WTC11 (cell line): Measurements from ENCODE around the gene NFKBIE. TPM values are rescaled to one million over a fixed set of nuclear protein-coding genes. Genes with fewer than 3 reads are reported as not detected.

Experiments used
- ATAC-seq: fragments of 200-7000 bp; cut with Tn5 transposase; 2 replicates; pipeline ENCODE4 v1.10.0; 2021; ENCODE audit warnings: mild to moderate bottlenecking, moderate library complexity
- CTCF ChIA-PET: fragments of 300-600 bp; sonication (Branson Sonifier 250); formaldehyde crosslinking; loops from one replicate; lab custom pipeline; 2021; ENCODE audit warnings: antibody characterized with exemption; lab: Charles Lee
- POLR2A ChIA-PET: fragments of 350-600 bp; sonication (Branson Sonifier 250); formaldehyde crosslinking; loops from one replicate; lab custom pipeline; 2021; ENCODE audit warnings: antibody characterized with exemption; lab: Charles Lee
- DNase-seq: peaks from one replicate; pipeline ENCODE4 v3.0.0; 2021; ENCODE audit warnings: low spot score
- H3K27ac Mint-ChIP-seq: 2 replicates; pipeline ENCODE4 v1.8.0; 2021; ENCODE audit warnings: mixed read lengths
- H3K27me3 Mint-ChIP-seq: 2 replicates; pipeline ENCODE4 v1.8.0; 2021; ENCODE audit warnings: low read depth, mild to moderate bottlenecking, moderate library complexity, mixed read lengths
- H3K36me3 Mint-ChIP-seq: 2 replicates; pipeline ENCODE4 v1.8.0; 2021; ENCODE audit warnings: mixed read lengths
- H3K4me1 Mint-ChIP-seq: 2 replicates; pipeline ENCODE4 v1.8.0; 2022; ENCODE audit warnings: mixed read lengths
- H3K4me3 Mint-ChIP-seq: 2 replicates; pipeline ENCODE4 v1.8.0; 2021; ENCODE audit warnings: mild to moderate bottlenecking, moderate library complexity, mixed read lengths
- H3K9me3 Mint-ChIP-seq: 2 replicates; pipeline ENCODE4 v1.8.0; 2021; ENCODE audit warnings: mixed read lengths
- AR ChIP-seq: fragments of 250-450 bp; sonication (Bioruptor Pico); IDR thresholded peaks from 2 replicates; pipeline ENCODE4 v1.9.0; 2021; ENCODE audit warnings: mild to moderate bottlenecking
- CBFB ChIP-seq: sonication (generic); formaldehyde crosslinking; IDR thresholded peaks from 2 replicates; pipeline ENCODE4 v1.8.1; 2022; ENCODE audit warnings: mild to moderate bottlenecking, low read depth, missing genetic modification reagents
- CTCF ChIP-seq: fragments of 200-600 bp; IDR thresholded peaks from 2 replicates; pipeline ENCODE4 v1.8.0; 2022; ENCODE audit warnings: antibody characterized with exemption
- E2F5 ChIP-seq: sonication (generic); formaldehyde crosslinking; IDR thresholded peaks from 2 replicates; pipeline ENCODE4 v1.8.1; 2022; ENCODE audit warnings: mild to moderate bottlenecking, moderate library complexity, missing genetic modification reagents
- ELF4 ChIP-seq: sonication (generic); formaldehyde crosslinking; IDR thresholded peaks from 2 replicates; pipeline ENCODE4 v1.8.1; 2022; ENCODE audit warnings: low read depth, mild to moderate bottlenecking, moderate library complexity, missing genetic modification reagents
- FOXJ3 ChIP-seq: sonication (generic); formaldehyde crosslinking; IDR thresholded peaks from 2 replicates; pipeline ENCODE4 v1.9.0; 2021; ENCODE audit warnings: missing genetic modification reagents, mild to moderate bottlenecking, borderline replicate concordance
- GTF2I ChIP-seq: fragments of 250-450 bp; sonication (Bioruptor Pico); conservative IDR thresholded peaks from 2 replicates; pipeline ENCODE4 v1.4.0; 2021; ENCODE audit warnings: mild to moderate bottlenecking
- JAZF1 ChIP-seq: fragments of 250-450 bp; sonication (Bioruptor Pico); IDR thresholded peaks from 2 replicates; pipeline ENCODE4 v1.9.0; 2021; ENCODE audit warnings: moderate library complexity, mild to moderate bottlenecking, inconsistent platforms
- NFE2L1 ChIP-seq: sonication (generic); formaldehyde crosslinking; IDR thresholded peaks from 2 replicates; pipeline ENCODE4 v1.8.1; 2023; ENCODE audit warnings: missing genetic modification reagents
- PREB ChIP-seq: sonication (generic); formaldehyde crosslinking; IDR thresholded peaks from 2 replicates; pipeline ENCODE4 v1.8.1; 2022; ENCODE audit warnings: mild to moderate bottlenecking, missing genetic modification reagents, moderate library complexity, borderline replicate concordance
- SMAD3 ChIP-seq: sonication (generic); formaldehyde crosslinking; IDR thresholded peaks from 2 replicates; pipeline ENCODE4 v1.8.0; 2022; ENCODE audit warnings: missing genetic modification reagents, mild to moderate bottlenecking, borderline replicate concordance
- TCF7 ChIP-seq: sonication (generic); formaldehyde crosslinking; IDR thresholded peaks from 2 replicates; pipeline ENCODE4 v1.8.0; 2022; ENCODE audit warnings: mild to moderate bottlenecking, low read depth, missing genetic modification reagents, moderate library complexity
- ZNF121 ChIP-seq: sonication (generic); formaldehyde crosslinking; IDR thresholded peaks from 2 replicates; pipeline ENCODE4 v1.8.0; 2023; ENCODE audit warnings: missing genetic modification reagents
- ZNF263 ChIP-seq: sonication (generic); formaldehyde crosslinking; IDR thresholded peaks from 2 replicates; pipeline ENCODE4 v1.8.1; 2022; ENCODE audit warnings: low read depth, mild to moderate bottlenecking, moderate library complexity, missing genetic modification reagents
- ZNF317 ChIP-seq: sonication (generic); formaldehyde crosslinking; IDR thresholded peaks from 2 replicates; pipeline ENCODE4 v1.8.1; 2023; ENCODE audit warnings: low read depth, mild to moderate bottlenecking, moderate library complexity, missing genetic modification reagents, borderline replicate concordance
- ZNF396 ChIP-seq: fragments of 250-450 bp; sonication (Bioruptor Pico); IDR thresholded peaks from 2 replicates; pipeline ENCODE4 v1.8.0; 2021; ENCODE audit warnings: mild to moderate bottlenecking, moderate library complexity, borderline replicate concordance
- total RNA-seq: library from RNA; stranded (reverse); gene quantifications from 3 replicates; pipeline ENCODE4 v1.2.3, GENCODE V29; 2021
- TF ChIP-seq, protein P1 (sequence below): sonication (generic); formaldehyde crosslinking; IDR thresholded peaks from 2 replicates; pipeline ENCODE4 v1.8.1; 2023; ENCODE audit warnings: mild to moderate bottlenecking, missing genetic modification reagents, borderline replicate concordance

The NFKBIE gene
- total RNA-seq, 1 experiment from 2014 or later, result 10.3 TPM

DNA sequence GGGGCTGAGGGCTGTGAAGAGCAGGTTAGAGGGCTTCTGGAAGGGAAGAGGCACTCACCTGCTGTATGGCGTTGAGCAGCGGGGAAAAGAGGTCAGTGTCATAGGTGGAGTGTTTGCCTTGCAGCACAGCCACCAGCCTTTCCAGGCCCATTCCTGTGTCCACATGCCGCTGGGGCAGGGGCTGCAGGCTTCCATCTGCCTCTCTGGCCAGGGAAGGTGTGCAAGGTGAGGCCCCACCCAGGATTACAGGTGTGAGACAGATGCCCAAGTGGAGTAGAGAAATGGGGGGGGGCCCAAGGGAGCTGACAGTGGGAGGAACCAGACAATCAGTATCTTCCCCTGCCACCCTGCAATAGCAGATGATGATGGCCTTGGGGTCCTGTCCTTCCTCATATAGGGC is 44.9 kb upstream of the NFKBIE start:
- Mint-ChIP-seq H3K4me1 (peaks cover 8% of the 10 kb centered on the region), H3K4me3 (no peak overlapping the region), H3K9me3 (no peaks in the 10 kb centered on the region), H3K27me3 (no peaks in the 10 kb centered on the region), H3K36me3 (peaks cover 54% of the 10 kb centered on the region), H3K27ac (no peak overlapping the region)
- ATAC-seq (no peak), DNase-seq (no peak)
- ChIA-PET CTCF (interaction anchor here (1.5 kb wide), 1 partner anchor 53 kb away, joined by 5 read pairs; the partner anchor contains the start of gene SLC35B2), POLR2A (no interaction called here)
- TF ChIP-seq CTCF (no peak), ZNF263 (CRISPR knock-in tag) (no peak), ZNF396 (CRISPR knock-in tag) (no peak), NFE2L1 (CRISPR knock-in tag) (no peak)
- TF ChIP-seq, protein P1, sequence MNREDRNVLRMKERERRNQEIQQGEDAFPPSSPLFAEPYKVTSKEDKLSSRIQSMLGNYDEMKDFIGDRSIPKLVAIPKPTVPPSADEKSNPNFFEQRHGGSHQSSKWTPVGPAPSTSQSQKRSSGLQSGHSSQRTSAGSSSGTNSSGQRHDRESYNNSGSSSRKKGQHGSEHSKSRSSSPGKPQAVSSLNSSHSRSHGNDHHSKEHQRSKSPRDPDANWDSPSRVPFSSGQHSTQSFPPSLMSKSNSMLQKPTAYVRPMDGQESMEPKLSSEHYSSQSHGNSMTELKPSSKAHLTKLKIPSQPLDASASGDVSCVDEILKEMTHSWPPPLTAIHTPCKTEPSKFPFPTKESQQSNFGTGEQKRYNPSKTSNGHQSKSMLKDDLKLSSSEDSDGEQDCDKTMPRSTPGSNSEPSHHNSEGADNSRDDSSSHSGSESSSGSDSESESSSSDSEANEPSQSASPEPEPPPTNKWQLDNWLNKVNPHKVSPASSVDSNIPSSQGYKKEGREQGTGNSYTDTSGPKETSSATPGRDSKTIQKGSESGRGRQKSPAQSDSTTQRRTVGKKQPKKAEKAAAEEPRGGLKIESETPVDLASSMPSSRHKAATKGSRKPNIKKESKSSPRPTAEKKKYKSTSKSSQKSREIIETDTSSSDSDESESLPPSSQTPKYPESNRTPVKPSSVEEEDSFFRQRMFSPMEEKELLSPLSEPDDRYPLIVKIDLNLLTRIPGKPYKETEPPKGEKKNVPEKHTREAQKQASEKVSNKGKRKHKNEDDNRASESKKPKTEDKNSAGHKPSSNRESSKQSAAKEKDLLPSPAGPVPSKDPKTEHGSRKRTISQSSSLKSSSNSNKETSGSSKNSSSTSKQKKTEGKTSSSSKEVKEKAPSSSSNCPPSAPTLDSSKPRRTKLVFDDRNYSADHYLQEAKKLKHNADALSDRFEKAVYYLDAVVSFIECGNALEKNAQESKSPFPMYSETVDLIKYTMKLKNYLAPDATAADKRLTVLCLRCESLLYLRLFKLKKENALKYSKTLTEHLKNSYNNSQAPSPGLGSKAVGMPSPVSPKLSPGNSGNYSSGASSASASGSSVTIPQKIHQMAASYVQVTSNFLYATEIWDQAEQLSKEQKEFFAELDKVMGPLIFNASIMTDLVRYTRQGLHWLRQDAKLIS (CRISPR knock-in tag), result no peak
- TF ChIP-seq, all 79 proteins: peak for 0

- no peaks in the 10 kb centered on the region for H3K9me3 Mint-ChIP-seq
- ATAC-seq, result no peak
- CTCF ChIA-PET, result interaction anchor here (1.0 to 1.5 kb wide), 3 partner anchors 20 to 53 kb away, joined by 4 to 6 read pairs (median 5); partner anchors contain the start of gene SLC35B2
- POLR2A ChIA-PET, result no interaction called here
- peak overlapping the region; percentile 3; the same call in 1 of the 2 replicates for H3K27ac Mint-ChIP-seq
- peaks cover 8% of the 10 kb centered on the region for H3K4me1 Mint-ChIP-seq
- no peaks in the 10 kb centered on the region for H3K27me3 Mint-ChIP-seq
- TF ChIP-seq GTF2I (CRISPR knock-in tag), result no peak
- TF ChIP-seq TCF7, result no peak
- TF ChIP-seq NFE2L1 (CRISPR knock-in tag), result no peak
- TF ChIP-seq SMAD3 (CRISPR knock-in tag), result no peak
- no peak for TF ChIP-seq E2F5 (CRISPR knock-in tag)
- TF ChIP-seq AR (CRISPR knock-in tag), result no peak
- no peak for TF ChIP-seq FOXJ3 (CRISPR knock-in tag)
- TF ChIP-seq ZNF263 (CRISPR knock-in tag), result no peak
- TF ChIP-seq ELF4, result no peak
- TF ChIP-seq ZNF121 (CRISPR knock-in tag), result no peak
- no peak for TF ChIP-seq PREB (CRISPR knock-in tag)
- no peak for TF ChIP-seq CBFB (CRISPR knock-in tag)
- no peak for TF ChIP-seq JAZF1
- no peak for TF ChIP-seq ZNF317 (CRISPR knock-in tag)
- peaks cover 58% of the 10 kb centered on the region for H3K36me3 Mint-ChIP-seq
- H3K4me3 Mint-ChIP-seq, result no peak overlapping the region
- DNase-seq, result no peak
Observed at GRCh38 chr6:44309631-44310030, 44.3 kb upstream of the NFKBIE start.
